ENCODE results near the gene TAF5.
A peak's percentile ranks its signal among the peaks of the same experiment; 100 is the strongest.
"Not testable (repeated sequence)": the region's sequence is repeated elsewhere in the genome, so short reads cannot be mapped to it uniquely, and the experiment has no call there.

The TAF5 gene

DNA sequence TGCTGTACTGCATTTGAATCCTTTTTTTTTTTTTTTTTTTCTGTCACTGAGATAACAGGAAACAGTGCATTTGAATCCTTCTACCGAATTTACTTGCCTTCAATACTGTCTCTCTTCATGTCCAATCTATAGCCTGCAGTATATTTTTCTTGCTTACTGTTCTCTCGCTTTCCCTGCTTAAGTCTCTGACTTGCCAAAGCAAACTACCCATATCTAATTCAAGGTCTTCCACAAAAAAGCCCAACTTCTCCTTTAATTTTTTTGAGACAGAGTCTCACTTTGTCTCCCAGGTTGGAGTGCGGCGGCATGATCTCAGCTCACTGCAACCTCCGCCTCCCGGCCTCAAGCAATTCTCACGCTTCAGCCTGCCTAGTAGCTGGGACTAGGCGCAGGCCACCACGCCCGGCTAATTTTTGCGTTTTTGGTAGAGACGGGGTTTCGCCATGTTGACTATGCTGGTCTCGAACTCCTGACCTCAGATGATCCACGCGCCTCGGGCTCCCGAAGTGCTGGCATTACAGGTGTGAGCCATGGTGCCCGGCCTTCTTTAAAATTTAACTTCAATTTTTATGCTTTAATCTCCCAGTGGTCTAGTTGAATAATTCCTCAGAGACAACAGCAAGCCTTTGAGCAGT, 29.5 kb downstream of the TAF5 start:
- TF ChIP-seq, protein P1, sequence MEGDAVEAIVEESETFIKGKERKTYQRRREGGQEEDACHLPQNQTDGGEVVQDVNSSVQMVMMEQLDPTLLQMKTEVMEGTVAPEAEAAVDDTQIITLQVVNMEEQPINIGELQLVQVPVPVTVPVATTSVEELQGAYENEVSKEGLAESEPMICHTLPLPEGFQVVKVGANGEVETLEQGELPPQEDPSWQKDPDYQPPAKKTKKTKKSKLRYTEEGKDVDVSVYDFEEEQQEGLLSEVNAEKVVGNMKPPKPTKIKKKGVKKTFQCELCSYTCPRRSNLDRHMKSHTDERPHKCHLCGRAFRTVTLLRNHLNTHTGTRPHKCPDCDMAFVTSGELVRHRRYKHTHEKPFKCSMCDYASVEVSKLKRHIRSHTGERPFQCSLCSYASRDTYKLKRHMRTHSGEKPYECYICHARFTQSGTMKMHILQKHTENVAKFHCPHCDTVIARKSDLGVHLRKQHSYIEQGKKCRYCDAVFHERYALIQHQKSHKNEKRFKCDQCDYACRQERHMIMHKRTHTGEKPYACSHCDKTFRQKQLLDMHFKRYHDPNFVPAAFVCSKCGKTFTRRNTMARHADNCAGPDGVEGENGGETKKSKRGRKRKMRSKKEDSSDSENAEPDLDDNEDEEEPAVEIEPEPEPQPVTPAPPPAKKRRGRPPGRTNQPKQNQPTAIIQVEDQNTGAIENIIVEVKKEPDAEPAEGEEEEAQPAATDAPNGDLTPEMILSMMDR (conservative IDR thresholded peaks at IDR 0.05; ENCODE audit: low read depth, low read length): no peak
- H3K4me3 ChIP-seq (ENCODE audit: low read depth, low read length): peak overlapping the region; percentile 97
- DNase-seq (ENCODE audit: low read depth): peak; percentile 6

DNA sequence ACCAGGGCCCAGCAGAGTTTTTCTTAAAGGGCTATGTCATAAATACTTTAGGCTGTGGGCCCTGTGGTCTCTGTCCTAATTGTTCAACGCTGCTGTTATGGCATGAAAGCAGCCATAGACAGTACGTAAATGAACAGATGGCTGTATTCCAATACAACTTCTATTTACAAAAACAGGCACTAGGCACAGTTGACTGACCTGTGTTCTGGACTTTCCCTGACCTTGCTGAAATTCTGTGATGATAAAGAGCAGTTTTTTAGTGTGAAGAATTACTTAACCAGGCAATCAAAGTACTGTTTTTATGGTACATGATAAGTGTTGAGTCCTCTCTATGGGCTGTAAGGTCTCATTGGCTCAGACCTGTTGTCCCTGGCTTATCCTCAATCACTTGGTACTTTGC, 45.8 kb downstream of the TAF5 start:
- no peak overlapping the region for H3K4me3 ChIP-seq (ENCODE audit: low read depth, low read length)
- TF ChIP-seq, protein P1 (conservative IDR thresholded peaks at IDR 0.05; ENCODE audit: low read depth, low read length): no peak
- no peak for DNase-seq (ENCODE audit: low read depth)

DNA sequence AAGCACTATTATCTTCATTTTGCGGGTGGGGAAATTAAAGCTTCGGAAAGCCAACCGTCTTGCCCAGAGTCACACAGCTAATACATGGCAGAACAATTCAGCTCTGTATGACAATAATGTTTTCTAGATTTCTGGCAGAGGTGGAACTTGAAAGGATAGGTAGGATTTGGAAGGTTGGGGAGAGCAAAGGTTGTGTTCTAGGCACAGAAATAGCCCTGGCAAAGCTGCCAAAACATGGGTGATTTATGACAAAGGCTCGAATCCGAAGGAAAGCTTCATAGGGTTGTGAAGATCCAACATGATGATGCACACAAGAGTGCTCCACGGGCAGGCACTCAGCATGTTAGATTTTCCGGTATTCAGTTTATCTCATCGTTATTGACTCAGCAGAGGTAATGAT, 47.8 kb downstream of the TAF5 start:
- no peak for DNase-seq (ENCODE audit: low read depth)
- no peak overlapping the region for H3K4me3 ChIP-seq (ENCODE audit: low read depth, low read length)
- TF ChIP-seq, protein P1 (conservative IDR thresholded peaks at IDR 0.05; ENCODE audit: low read depth, low read length): no peak

DNA sequence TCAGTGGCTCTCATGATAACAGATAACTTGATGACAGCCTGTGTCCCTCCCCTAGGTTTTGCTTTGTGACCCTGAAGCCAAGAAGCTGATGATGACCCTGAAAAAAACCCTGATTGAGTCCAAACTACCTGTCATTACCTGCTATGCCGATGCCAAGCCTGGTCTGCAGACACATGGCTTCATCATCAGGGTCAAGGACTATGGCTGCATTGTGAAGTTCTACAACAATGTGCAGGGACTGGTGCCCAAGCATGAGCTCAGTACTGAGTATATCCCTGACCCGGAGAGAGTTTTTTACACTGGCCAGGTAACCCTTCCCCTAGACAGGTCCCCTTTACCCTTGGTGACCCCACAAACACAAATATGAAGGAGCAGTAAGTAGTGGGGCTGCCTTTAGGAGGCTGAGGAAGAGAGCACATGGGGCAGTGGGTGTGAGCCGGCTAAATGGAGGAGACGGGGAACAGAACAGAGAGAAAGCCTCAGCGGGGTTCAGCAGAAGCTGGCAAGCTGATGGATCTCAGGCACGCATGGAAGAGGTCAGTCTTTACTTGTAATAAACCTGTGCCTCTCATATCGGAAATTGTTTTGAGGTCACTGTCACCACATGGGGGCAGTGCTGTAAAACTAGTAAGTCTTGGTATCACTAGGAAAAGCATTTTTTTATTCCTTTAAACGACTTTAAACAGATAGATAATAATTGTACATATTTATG, 48.8 kb downstream of the TAF5 start:
- TF ChIP-seq, protein P1 (conservative IDR thresholded peaks at IDR 0.05; ENCODE audit: low read depth, low read length): peak; percentile 58
- no peak overlapping the region for H3K4me3 ChIP-seq (ENCODE audit: low read depth, low read length)
- peak; percentile 85 for DNase-seq (ENCODE audit: low read depth)

DNA sequence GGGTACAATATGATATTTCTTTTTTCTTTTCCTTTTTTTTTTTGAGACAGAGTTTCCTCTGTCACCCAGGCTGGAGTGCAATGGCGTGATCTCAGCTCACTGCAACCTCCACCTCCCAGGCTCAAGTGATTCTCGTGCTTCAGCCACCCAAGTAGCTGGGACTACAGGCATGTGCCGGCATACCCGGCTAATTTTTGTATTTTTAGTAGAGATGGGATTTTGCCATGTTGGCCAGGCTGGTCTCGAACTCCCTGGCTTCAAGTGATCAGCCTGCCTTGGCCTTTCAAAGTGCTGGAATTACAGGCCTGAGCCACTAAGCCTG, 49.3 kb downstream of the TAF5 start:
- H3K4me3 ChIP-seq (ENCODE audit: low read depth, low read length); DNase-seq (ENCODE audit: low read depth): not testable (repeated sequence)

DNA sequence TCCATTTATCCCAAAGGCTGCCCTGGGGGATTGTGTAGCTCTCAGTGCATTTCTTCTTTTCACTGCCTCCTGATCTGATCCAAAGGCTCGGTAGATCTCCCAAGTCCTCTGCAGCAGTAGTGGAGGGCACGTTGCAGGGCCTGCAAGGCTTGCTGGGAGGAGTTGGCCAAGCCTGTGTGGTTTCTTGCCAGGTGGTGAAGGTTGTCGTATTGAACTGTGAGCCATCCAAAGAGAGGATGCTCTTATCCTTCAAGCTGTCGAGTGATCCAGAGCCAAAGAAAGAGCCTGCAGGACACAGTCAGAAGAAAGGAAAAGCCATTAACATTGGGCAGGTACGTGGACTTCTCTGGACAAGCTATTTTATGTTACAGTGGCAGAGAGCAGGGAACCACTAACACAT, 49.8 kb downstream of the TAF5 start:
- H3K4me3 ChIP-seq (ENCODE audit: low read depth, low read length): no peak overlapping the region
- TF ChIP-seq, protein P1 (conservative IDR thresholded peaks at IDR 0.05; ENCODE audit: low read depth, low read length): no peak
- DNase-seq (ENCODE audit: low read depth): no peak

DNA sequence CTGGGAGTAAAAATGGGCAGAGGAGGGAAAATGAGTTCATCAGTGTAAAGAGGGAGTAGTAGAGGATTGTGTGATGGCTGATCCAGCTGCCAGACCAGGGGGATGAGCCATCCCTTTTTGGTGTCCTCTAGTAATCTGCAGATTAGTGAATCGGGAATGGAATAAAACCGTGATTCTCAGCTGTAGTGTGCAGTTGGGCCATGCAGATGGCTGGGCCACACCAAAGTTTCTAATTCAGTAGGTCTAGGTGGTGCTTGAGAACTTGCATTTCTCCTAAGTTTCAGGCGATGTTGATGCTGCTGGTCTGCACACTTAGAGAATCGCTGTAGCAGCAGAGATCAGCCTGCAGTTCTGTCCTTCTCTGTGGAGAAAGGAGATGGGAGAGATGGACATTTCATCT, 51.3 kb downstream of the TAF5 start:
- H3K4me3 ChIP-seq (ENCODE audit: low read depth, low read length): no peak overlapping the region
- TF ChIP-seq, protein P1 (conservative IDR thresholded peaks at IDR 0.05; ENCODE audit: low read depth, low read length): no peak
- DNase-seq (ENCODE audit: low read depth): no peak
